GM18909 (cell line): ENCODE data around the gene USP30.

Source experiments
- ATAC-seq: cut with Tn5 transposase; IDR thresholded peaks from one replicate; pipeline ENCODE4 v1.9.1; 2021; ENCODE audit warnings: mild to moderate bottlenecking; ENCODE audit not compliant: unreplicated experiment, poor library complexity

USP30 gene

DNA sequence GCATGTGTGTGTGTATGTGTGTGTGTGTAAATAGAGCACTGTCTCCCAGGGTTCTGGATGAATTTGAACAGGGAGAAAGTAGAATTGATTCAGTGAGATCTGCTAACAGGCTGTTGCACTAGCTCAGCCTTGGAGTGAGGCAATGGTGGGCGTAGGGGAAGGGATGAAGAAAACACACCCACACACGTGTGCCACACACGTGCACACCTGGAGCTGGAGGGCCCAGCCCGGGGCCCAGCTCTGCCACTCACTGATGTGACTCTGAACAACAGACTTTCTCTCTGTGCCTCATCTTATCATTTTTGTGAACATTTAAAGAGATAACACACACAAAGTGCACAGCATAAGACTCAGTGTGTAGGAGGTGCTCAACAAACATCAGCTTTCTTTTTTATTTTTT lies 68.2 kb downstream of the USP30 start:
- no peak for ATAC-seq

DNA sequence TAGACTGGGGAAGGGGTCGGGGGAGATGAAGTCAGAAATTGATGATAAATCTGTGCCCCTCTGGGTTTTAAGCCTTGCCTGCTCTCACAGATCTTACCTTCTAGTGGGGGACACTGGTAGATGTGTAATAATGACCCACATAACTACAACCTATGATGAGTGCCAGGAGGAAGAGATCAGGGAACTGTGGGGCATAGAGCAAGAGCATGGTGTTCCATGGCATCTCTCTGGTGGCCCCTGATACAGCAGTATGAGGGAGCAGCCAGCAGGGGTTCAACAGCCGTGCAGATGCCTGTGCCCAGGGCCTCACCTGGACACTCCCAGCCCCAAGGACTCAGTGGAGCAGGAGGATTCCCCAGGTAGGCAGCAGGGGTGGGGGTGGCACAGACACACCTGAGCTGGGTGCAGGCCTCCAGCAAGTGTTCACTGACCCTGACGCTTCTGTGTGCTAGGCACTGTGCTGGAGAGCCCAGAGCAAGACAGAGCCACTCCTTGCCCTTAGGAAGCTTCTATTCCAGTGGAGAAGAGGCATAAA lies 69.0 kb downstream of the USP30 start:
- ATAC-seq = no peak

DNA sequence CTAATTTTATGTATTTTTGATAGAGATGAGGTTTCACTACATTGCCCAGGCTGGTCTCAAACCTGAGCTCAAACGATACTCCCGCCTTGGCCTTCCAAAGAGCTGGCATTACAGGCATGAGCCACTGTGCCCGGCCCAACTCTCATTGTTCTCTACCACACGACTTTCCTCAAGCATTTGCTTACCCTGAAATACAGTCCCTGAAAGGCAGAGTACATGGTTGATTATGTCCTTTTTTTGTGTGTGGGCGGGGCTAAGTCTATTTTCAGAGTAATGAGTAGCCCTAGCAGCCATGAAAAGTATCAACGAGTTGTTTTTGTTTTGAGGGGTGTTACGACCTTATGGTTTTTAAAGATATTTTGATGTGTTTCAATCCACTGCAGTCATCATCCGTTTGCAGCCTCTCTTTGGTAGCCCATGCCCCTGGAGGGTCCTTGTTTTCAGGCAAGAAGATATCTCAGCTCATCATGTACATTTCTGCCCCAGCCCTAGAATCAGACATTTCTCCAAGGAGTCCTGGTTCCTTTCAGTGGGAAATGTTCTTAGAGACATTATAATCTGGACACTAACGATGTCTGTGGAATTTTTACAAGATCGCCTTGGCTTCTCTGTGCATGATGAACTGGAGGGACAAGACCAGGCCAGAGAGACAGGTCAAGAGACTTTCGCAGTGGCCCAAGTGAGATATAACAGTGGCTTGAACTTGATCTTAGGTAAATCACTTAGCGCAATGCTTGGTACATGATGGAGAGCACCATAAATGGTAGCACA lies 72.7 kb downstream of the USP30 start:
- ATAC-seq = no peak

DNA sequence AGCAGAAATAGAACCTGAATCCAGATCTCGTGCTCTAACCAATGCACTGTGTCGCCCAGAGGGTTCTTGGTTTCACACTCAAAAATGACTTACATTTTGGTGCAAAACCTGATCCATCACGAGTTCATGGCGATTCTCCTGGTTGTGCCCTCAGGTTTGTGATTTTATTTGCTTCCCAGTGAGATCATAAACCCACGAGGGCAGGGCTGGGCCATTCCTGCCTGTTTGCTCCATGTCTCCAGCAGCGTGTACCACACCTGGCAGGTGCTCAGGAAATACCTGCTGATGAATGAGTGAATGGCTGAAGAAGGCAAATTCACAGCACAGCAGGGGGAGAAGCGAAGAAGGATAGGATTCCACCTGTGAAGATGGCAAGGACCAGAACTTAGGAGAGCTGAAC lies 73.4 kb downstream of the USP30 start:
- ATAC-seq = no peak

DNA sequence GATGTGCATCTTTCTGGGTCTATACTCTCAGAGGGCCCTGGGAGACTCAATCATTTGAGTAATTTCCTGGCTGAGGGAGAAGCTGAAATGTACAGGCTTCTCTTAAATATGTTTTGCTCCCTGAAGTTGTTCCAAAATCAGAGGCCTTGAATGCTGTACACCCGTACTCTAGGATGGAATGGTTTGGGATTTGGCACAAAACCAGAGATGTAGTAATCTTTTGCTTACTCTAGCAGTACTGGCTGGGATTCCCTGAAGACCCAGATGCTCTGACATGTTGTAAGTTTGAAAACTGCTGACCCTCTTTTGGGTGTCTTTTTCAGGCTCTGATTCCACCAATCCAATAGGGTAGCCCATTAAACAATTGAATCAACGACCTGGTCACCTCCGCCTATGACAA lies 74.4 kb downstream of the USP30 start:
- ATAC-seq = no peak

DNA sequence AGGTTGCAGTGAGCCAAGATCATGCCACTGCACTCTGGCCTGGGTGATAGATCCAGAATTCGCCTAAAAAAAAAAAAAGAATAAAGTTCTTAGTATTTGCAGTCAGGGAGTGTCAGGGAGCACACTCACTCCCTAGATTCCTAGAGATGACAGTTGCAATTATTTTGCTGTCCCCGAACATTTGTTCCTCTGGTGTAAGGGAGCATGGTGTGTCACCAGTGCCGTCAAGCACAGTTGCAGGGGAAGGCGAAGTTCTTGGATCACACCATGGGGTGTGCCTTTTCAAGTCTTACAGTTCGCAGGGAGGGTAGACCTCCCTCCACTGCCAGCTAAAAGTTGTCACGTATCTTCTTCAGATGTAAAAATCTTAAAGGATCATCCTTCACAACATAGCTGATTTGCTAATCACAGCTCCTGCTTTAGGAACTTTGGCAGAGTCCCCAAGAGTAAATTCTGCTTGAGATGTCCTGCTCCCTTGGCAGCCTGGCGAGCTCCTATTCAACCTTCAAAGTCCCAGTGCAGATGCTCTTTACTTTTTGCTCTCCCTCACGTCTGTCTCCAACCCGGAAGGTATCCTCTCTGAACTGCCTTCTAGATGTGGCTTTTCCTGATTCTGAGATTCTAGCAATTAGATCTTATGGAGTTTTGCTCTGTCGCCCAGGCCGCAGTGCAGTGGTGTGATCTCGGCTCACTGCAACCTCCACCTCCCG lies 75.3 kb downstream of the USP30 start:
- no peak for ATAC-seq

DNA sequence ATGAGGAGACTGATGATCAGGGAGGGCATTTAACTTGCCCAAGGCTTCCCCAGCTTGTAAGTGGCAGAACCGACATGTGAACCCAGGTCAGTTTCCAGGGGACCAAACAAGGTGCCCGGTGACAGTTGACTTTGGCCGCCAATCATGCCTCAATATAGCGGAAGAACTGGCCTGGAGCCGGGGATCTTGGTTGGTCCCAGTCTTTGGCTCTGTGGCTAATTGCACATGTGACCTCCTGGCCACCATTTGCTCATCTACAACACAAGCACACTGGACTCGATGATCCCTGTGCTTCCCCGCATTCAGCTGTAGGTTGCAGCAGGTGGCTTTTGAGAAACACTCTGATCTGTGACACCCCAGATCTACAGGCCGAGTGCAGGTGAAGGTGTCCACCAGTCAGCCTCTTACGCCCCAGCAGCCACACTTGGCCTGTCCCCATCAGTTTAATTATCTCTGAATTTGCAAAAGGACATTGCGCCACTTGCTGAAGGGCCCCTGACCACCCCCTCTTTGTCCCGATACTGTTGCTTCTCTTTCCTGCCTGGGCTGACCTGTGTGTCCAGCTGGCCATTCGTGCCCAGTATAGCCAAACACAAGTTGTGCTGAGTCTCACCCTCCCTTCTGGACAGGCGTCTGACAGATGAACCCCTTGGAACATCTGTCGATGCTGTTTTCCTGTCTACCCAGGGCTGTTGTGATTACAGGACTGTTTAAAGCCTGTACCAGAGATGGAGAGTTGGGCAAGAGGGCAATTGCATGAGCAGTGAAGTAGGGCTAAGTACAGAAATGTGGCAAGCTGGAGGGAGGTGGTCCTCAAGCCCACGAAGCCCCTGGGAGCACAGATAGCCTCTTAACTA lies 78.1 kb downstream of the USP30 start:
- no peak for ATAC-seq

DNA sequence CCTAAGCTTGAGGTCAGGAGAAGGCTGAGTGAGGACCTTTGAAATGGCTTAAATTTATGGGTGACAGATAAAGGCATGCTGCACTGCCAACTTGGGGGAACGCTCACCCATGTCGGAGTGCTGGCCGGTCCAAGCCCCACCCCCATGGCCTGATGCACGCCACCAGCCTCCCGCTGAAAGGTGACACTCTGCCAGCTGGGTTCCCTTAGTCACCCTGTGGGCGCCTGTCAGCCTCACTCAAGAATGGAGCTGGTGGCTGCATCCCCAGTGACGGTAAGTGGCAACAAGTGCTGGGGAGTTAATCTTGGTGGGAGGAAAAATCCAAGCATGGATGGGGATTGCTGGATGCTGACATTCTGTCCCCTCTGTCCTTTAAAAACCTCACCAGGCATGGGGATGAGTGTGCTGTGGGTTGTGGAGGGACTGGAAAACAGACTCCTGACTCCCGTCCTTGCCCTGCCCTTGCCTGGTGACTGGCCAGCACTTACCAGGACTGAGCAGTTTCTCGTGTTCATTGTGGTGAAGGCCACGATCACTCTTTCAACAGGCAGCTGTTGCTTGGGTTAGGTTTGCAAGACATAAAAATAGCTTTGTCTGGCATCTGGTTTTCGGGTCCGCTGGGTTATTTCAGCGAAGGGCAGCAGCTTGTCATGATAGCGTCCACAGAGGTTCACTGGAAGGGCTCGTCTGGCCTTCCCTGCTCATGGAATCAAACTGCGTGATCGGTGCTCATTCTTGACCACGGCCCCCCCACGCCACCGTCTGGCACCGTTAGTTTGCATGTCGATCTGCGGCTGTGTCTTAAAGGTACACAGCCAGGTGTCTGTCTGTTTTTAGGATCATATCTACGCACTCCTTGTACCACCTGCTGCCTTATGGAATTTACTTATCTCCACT lies 79.0 kb downstream of the USP30 start:
- ATAC-seq = no peak

DNA sequence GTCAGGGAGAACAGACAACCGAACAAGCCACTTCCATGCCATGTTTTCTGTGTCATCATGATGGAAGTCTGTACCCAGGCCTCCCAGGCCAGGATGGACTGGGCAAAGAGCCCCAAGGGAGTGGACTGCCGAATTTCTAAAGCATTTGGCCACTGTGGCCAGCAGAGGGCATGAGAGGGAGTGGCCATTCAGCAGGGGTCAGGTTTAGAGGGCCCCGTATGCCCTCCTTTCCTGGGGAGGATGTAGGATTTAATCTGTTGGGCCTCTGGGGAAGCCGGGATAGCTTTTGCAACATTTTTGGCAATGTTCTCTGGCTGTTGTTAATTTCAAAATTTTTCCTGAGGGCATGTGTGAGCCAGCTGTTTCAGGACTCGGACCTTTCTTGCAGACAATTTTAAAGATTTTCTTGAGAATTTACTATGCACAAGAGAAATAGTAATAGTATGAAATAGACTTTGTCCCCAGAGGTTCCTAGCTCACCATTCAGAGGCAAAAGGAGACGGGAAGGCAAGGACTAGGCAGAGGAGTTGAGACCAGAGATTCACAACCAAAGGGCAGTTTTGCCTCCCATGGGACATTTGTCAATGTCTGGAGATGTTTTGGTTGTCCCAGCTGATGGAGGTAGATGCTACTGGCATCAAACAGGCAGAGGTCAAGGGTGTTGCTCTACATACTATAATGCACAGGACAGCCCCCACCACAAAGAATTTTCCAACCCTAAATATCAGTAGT lies 82.0 kb downstream of the USP30 start:
- no peak for ATAC-seq

DNA sequence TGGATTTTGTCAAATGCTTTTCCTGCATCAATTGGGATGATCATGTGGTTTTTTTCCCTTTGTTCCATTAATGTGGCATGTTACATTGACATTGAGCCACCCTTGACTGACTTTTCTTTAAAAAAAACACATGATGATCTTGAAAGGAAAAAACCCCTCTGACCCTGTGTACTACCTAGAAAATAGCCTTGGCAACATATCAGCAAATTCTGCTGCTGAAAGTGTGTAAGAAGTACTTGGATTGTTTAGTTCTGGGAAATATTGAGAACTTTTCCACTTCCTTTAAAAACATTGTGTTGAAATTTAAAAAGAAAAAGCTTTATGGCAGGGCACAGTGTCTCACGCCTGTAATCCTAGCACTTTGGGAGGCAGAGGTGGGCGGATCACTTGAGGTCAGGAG lies 84.7 kb downstream of the USP30 start:
- no peak for ATAC-seq
